Measurements from ENCODE around the gene MEGF6. TPM values are rescaled to one million over a fixed set of nuclear protein-coding genes. Genes with fewer than 3 reads are reported as not detected.

MEGF6 gene
- total RNA-seq, 2 experiments from 2014 or later, result 2.6 to 4.5 TPM

GRCh38 chr1:3504151-3504821, 107.0 kb downstream of the MEGF6 start:
- Mint-ChIP-seq H3K9me3 (ENCODE audit: low read depth) (no peaks in the 10 kb centered on the region), H3K27ac (no peak overlapping the region), H3K4me3 (no peak overlapping the region), H3K4me1 (no peaks in the 10 kb centered on the region), H3K36me3 (ENCODE audit: low read depth) (no peaks in the 10 kb centered on the region), H3K27me3 (no peaks in the 10 kb centered on the region)
- ATAC-seq (no peak), DNase-seq (no peak)
- ChIA-PET CTCF (interaction anchor here (1.0 kb wide), 1 partner anchor 14 kb away, joined by 4 read pairs; no protein-coding TSS in a partner anchor), POLR2A (no interaction called here)
- intact Hi-C loops (cut with DNase I, micrococcal nuclease), result no loop called here

DNA sequence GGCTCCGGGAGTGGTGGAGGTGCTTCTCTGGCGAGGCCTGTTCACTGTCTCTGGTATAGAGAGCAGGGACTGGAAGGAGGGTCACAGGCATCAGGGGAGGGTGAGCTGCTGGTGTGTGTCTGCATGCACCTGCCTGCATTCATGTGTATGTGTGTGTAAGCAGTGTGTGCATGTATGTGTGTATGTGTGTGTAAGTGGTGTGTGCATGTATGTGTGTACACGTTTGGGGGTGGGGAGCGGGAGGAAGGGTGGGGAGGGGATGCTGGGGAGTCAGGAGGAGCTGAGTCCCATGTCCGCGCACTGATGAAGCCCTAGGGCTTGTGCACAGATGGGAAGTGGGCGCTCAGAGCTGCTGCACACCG, 107.8 kb downstream of the MEGF6 start:
- no peak overlapping the region for H3K27ac Mint-ChIP-seq
- no peaks in the 10 kb centered on the region for H3K4me1 Mint-ChIP-seq
- ATAC-seq, result no peak
- intact Hi-C loops (cut with DNase I, micrococcal nuclease), result no loop called here
- CTCF ChIA-PET, result no interaction called here
- H3K9me3 Mint-ChIP-seq (ENCODE audit: low read depth), result no peaks in the 10 kb centered on the region
- no peaks in the 10 kb centered on the region for H3K36me3 Mint-ChIP-seq (ENCODE audit: low read depth)
- no peak overlapping the region for H3K4me3 Mint-ChIP-seq
- DNase-seq, result no peak
- POLR2A ChIA-PET, result no interaction called here
- no peaks in the 10 kb centered on the region for H3K27me3 Mint-ChIP-seq

GRCh38 chr1:3502641-3503524, 108.4 kb downstream of the MEGF6 start:
- no peak for DNase-seq
- no peak for ATAC-seq
- no peak overlapping the region for H3K4me3 Mint-ChIP-seq
- H3K4me1 Mint-ChIP-seq, result no peaks in the 10 kb centered on the region
- no peaks in the 10 kb centered on the region for H3K36me3 Mint-ChIP-seq (ENCODE audit: low read depth)
- intact Hi-C loops (cut with DNase I, micrococcal nuclease), result no loop called here
- H3K27ac Mint-ChIP-seq, result no peak overlapping the region
- POLR2A ChIA-PET, result no interaction called here
- CTCF ChIA-PET, result no interaction called here
- no peaks in the 10 kb centered on the region for H3K27me3 Mint-ChIP-seq
- H3K9me3 Mint-ChIP-seq (ENCODE audit: low read depth), result no peaks in the 10 kb centered on the region

- Mint-ChIP-seq H3K9me3 (ENCODE audit: low read depth) (no peaks in the 10 kb centered on the region), H3K4me1 (no peaks in the 10 kb centered on the region), H3K27me3 (no peaks in the 10 kb centered on the region), H3K4me3 (no peak overlapping the region), H3K27ac (no peak overlapping the region), H3K36me3 (ENCODE audit: low read depth) (no peaks in the 10 kb centered on the region)
- peak; percentile 40 for DNase-seq
- ChIA-PET POLR2A (no interaction called here), CTCF (no interaction called here)
- no peak for ATAC-seq
- intact Hi-C loops (cut with DNase I, micrococcal nuclease), result no loop called here
Observed at GRCh38 chr1:3501856-3502640, 109.3 kb downstream of the MEGF6 start.

GRCh38 chr1:3501437-3501836, 109.9 kb downstream of the MEGF6 start:
- Mint-ChIP-seq H3K27ac (no peak overlapping the region), H3K4me3 (no peak overlapping the region), H3K27me3 (no peaks in the 10 kb centered on the region), H3K36me3 (ENCODE audit: low read depth) (no peaks in the 10 kb centered on the region), H3K4me1 (no peaks in the 10 kb centered on the region), H3K9me3 (ENCODE audit: low read depth) (no peaks in the 10 kb centered on the region)
- ATAC-seq (no peak), DNase-seq (no peak)
- intact Hi-C loops (cut with DNase I, micrococcal nuclease), result no loop called here
- POLR2A ChIA-PET, result no interaction called here
- CTCF ChIA-PET, result interaction anchor here (1.3 kb wide), 1 partner anchor 11 kb away, joined by 3 read pairs; no protein-coding TSS in a partner anchor

DNA sequence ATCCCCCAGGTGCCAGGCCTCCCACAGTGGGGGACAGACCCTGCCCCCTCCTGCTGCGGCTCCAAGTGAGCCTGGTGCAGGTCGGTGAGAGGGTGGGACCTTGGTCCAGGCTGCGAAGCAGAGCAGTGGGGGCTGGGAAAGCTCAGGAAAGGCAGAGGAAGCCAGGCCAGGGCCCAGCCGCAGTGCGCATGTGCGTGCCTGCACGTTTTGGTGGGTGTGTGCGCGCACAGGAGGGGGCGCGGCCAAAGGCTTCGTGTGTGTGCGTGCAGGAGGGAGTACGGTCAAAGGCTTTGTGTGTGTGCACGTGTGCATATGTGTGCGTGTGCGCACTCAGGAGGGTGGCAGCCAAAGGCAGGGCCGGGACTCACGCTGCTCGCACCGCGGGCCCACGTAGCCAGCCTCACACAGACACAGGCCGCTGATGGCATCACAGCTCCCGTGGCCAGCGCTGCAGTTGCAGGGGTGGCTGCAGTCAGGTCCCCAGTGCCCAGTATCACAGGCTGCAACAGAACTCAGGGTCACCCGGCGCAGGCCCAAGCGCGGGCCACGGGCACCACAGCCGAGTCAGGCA, 111.0 kb downstream of the MEGF6 start:
- no peaks in the 10 kb centered on the region for H3K36me3 Mint-ChIP-seq (ENCODE audit: low read depth)
- ATAC-seq (no peak), DNase-seq (no peak)
- H3K4me1 Mint-ChIP-seq, result no peaks in the 10 kb centered on the region
- CTCF ChIA-PET, result interaction anchor here (1.3 kb wide), 1 partner anchor 10 kb away, joined by 3 read pairs; no protein-coding TSS in a partner anchor
- POLR2A ChIA-PET, result no interaction called here
- no peaks in the 10 kb centered on the region for H3K9me3 Mint-ChIP-seq (ENCODE audit: low read depth)
- H3K4me3 Mint-ChIP-seq, result no peak overlapping the region
- no peak overlapping the region for H3K27ac Mint-ChIP-seq
- H3K27me3 Mint-ChIP-seq, result no peaks in the 10 kb centered on the region
- intact Hi-C loops (cut with DNase I, micrococcal nuclease), result no loop called here

- DNase-seq (no peak), ATAC-seq (no peak)
- intact Hi-C loops (cut with DNase I, micrococcal nuclease), result loop anchor here in 1 of 2 experiments (10.0 kb wide), 1 partner anchor 225 kb away; no protein-coding TSS in a partner anchor
- no peaks in the 10 kb centered on the region for H3K9me3 Mint-ChIP-seq (ENCODE audit: low read depth)
- H3K27me3 Mint-ChIP-seq, result no peaks in the 10 kb centered on the region
- no peak overlapping the region for H3K27ac Mint-ChIP-seq
- ChIA-PET POLR2A (no interaction called here), CTCF (no interaction called here)
- no peaks in the 10 kb centered on the region for H3K4me1 Mint-ChIP-seq
- H3K36me3 Mint-ChIP-seq (ENCODE audit: low read depth), result no peaks in the 10 kb centered on the region
- no peak overlapping the region for H3K4me3 Mint-ChIP-seq
Observed at GRCh38 chr1:3499611-3500010, 111.7 kb downstream of the MEGF6 start.

DNA sequence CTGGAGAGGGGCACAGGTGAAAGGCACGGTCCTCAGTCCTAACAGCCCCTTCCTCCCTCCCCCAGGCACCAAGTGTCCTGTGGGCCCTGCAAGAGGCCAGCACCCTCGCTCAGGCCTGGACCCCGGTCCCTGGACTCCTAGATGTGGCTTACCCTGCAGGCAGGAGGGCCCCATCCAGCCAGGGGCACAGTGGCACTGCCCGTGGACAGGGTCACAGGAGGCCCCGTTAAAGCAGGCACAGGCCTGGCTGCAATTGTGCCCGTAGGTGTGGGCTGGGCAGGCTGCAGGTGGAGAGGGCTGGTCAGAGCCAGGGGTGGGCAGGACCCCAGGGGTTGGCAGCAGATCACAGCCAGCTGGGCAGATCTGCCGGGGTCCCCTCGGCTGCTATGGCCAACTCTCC, 112.3 kb downstream of the MEGF6 start:
- intact Hi-C loops (cut with DNase I, micrococcal nuclease), result loop anchor here in 1 of 2 experiments (10.0 kb wide), 1 partner anchor 226 kb away; no protein-coding TSS in a partner anchor
- CTCF ChIA-PET, result no interaction called here
- ATAC-seq, result no peak

DNA sequence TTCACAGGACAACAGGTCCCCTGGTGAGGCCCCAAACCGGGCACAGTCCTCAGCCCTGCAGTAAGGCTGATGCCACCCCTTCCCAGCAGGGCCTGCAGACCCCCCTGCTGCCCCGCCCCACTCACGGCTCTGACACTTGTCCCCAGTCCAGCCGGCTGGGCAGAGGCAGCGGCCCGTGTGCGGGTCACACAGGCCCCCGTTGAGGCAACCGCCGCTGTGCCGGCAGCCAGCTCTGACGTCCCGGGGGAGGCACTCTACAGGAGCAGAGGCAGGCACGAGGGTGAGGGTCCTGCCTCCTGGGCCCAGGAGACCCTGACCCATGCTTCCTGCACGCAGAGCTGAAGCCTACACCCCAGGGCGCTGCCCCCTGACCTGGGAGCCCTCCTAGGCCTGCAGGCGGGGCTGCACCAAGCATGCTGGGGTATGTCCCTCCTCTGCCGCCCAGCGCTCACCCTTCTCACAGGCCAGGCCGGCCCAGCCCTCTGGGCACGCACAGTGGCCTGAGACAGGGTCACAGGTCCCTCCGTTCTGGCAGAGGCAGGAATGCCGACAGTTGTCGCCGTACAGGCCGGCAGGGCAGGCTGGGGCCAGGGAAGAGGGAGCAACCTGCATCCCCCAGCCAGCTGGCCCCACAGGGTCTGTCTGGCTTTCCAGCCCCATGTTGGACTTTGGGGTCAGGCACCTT, 112.9 kb downstream of the MEGF6 start:
- intact Hi-C loops (cut with DNase I, micrococcal nuclease), result loop anchor here in 1 of 2 experiments (10.0 kb wide), 1 partner anchor 226 kb away; no protein-coding TSS in a partner anchor
- no peaks in the 10 kb centered on the region for H3K36me3 Mint-ChIP-seq (ENCODE audit: low read depth)
- no peak overlapping the region for H3K27ac Mint-ChIP-seq
- DNase-seq (no peak), ATAC-seq (no peak)
- H3K27me3 Mint-ChIP-seq, result no peaks in the 10 kb centered on the region
- no peak overlapping the region for H3K4me3 Mint-ChIP-seq
- no peaks in the 10 kb centered on the region for H3K4me1 Mint-ChIP-seq
- no peaks in the 10 kb centered on the region for H3K9me3 Mint-ChIP-seq (ENCODE audit: low read depth)
- ChIA-PET POLR2A (no interaction called here), CTCF (no interaction called here)

More for the DNA sequence above, 112.3 kb downstream of the MEGF6 start:
- no peaks in the 10 kb centered on the region for H3K9me3 Mint-ChIP-seq (ENCODE audit: low read depth)
- no peak overlapping the region for H3K27ac Mint-ChIP-seq
- DNase-seq, result no peak
- H3K4me1 Mint-ChIP-seq, result no peaks in the 10 kb centered on the region
- H3K4me3 Mint-ChIP-seq, result no peak overlapping the region
- H3K36me3 Mint-ChIP-seq (ENCODE audit: low read depth), result no peaks in the 10 kb centered on the region
- POLR2A ChIA-PET, result no interaction called here
- H3K27me3 Mint-ChIP-seq, result no peaks in the 10 kb centered on the region

GRCh38 chr1:3497521-3497920, 113.8 kb downstream of the MEGF6 start:
- Mint-ChIP-seq H3K27ac (no peak overlapping the region), H3K36me3 (ENCODE audit: low read depth) (no peaks in the 10 kb centered on the region), H3K4me1 (no peaks in the 10 kb centered on the region), H3K27me3 (no peaks in the 10 kb centered on the region), H3K4me3 (no peak overlapping the region), H3K9me3 (ENCODE audit: low read depth) (no peaks in the 10 kb centered on the region)
- ATAC-seq (no peak), DNase-seq (no peak)
- CTCF ChIA-PET, result no interaction called here
- POLR2A ChIA-PET, result no interaction called here
- intact Hi-C loops (cut with DNase I, micrococcal nuclease), result loop anchor here in 1 of 2 experiments (10.0 kb wide), 1 partner anchor 227 kb away; no protein-coding TSS in a partner anchor

DNA sequence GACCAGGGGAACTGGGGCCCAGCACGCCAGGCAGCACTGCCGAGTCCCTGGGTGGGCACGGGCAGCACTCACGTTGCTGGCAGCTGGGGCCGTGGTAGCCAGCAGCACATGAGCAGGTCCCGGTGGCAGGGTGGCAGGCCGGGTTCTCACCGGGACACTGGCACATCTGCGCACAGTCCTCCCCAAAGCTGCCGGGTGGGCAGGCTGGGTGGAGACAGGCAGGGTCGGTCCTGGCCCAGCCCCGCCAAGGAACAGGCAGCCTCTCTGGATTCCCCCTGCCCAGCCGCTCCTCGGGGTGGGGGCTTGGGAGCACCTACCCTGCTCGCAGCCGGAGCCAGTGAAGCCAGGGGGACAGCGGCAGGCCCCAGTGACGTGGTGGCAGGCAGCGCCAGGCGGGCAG, 114.4 kb downstream of the MEGF6 start:
- DNase-seq (no peak), ATAC-seq (no peak)
- Mint-ChIP-seq H3K27ac (no peak overlapping the region), H3K4me1 (no peaks in the 10 kb centered on the region), H3K4me3 (no peak overlapping the region), H3K9me3 (ENCODE audit: low read depth) (no peaks in the 10 kb centered on the region), H3K36me3 (ENCODE audit: low read depth) (no peaks in the 10 kb centered on the region), H3K27me3 (no peaks in the 10 kb centered on the region)
- ChIA-PET POLR2A (no interaction called here), CTCF (no interaction called here)
- intact Hi-C loops (cut with DNase I, micrococcal nuclease), result loop anchor here in 1 of 2 experiments (10.0 kb wide), 1 partner anchor 228 kb away; no protein-coding TSS in a partner anchor

Data from activated CD4-positive, alpha-beta T cell treated with anti-CD3 and anti-CD28 coated beads for 36 hours (primary cell).